Neural cell (in vitro differentiated cells): ENCODE measurements around the gene OSBP2. TPM values are rescaled to one million over a fixed set of nuclear protein-coding genes. Genes with fewer than 3 reads are reported as not detected.
"Not testable (repeated sequence)": the region's sequence is repeated elsewhere in the genome, so short reads cannot be mapped to it uniquely, and the experiment has no call there.

ENCODE experiments used
- H2AFZ ChIP-seq: fragments of 200-600, 300-800 bp; sonication (generic), shearing (Covaris generic); 2 replicates; pipeline ENCODE4 v1.6.0; 2014; ENCODE audit warnings: low read depth, mild to moderate bottlenecking, antibody characterized with exemption, low read length, moderate library complexity
- H3F3A ChIP-seq: fragments of 200-600 bp; shearing (Covaris generic); 2 replicates; pipeline ENCODE4 v1.6.1; 2016; ENCODE audit warnings: mild to moderate bottlenecking, moderate library complexity, mixed read lengths, antibody characterized with exemption, low read length; ENCODE audit not compliant: insufficient read depth, poor library complexity, severe bottlenecking
- H3K27ac ChIP-seq: fragments of 200-600, 300-800 bp; sonication (generic), shearing (Covaris generic); 2 replicates; pipeline ENCODE4 v1.5.1; 2014; ENCODE audit warnings: mild to moderate bottlenecking, low read length, moderate library complexity
- H3K27me3 ChIP-seq: fragments of 300-800, 200-600 bp; sonication (generic), shearing (Covaris generic); 2 replicates; pipeline ENCODE4 v1.6.0; 2014; ENCODE audit warnings: mild to moderate bottlenecking, low read depth, low read length, moderate library complexity; ENCODE audit not compliant: insufficient read depth
- H3K36me3 ChIP-seq: fragments of 300-800, 200-600 bp; sonication (generic), shearing (Covaris generic); 2 replicates; pipeline ENCODE4 v1.5.1; 2014; ENCODE audit warnings: mild to moderate bottlenecking, antibody characterized with exemption, low read length, moderate library complexity; ENCODE audit not compliant: insufficient read depth
- H3K4me2 ChIP-seq: fragments of 300-800, 200-600 bp; sonication (generic), shearing (Covaris generic); 2 replicates; pipeline ENCODE4 v1.6.0; 2014; ENCODE audit warnings: mild to moderate bottlenecking, low read length
- H3K4me3 ChIP-seq: fragments of 300-800, 200-600 bp; sonication (generic), shearing (Covaris generic); 2 replicates; pipeline ENCODE4 v1.5.1; 2014; ENCODE audit warnings: mild to moderate bottlenecking, low read length, moderate library complexity
- H3K79me2 ChIP-seq: fragments of 200-600 bp; shearing (Covaris generic); replicated peaks from 2 replicates; pipeline ENCODE4 v1.6.0; 2014; ENCODE audit warnings: mild to moderate bottlenecking, low read length, moderate library complexity; ENCODE audit not compliant: insufficient read depth
- H3K9ac ChIP-seq: fragments of 300-800, 200-600 bp; sonication (generic), shearing (Covaris generic); 2 replicates; pipeline ENCODE4 v1.6.1; 2016; ENCODE audit warnings: mild to moderate bottlenecking, low read length, mixed read lengths
- H3K9me2 ChIP-seq: fragments of 200-600 bp; shearing (Covaris generic); 2 replicates; pipeline ENCODE4 v1.6.1; 2016; ENCODE audit warnings: mild to moderate bottlenecking, low read length, mixed read lengths; ENCODE audit not compliant: insufficient read depth
- H3K9me3 ChIP-seq: fragments of 200-600, 300-800 bp; sonication (generic), shearing (Covaris generic); 2 replicates; pipeline ENCODE4 v1.6.1; 2016; ENCODE audit warnings: mild to moderate bottlenecking, mixed run types, low read length, moderate library complexity, mixed read lengths
- H4K20me1 ChIP-seq: fragments of 200-600 bp; shearing (Covaris generic); 2 replicates; pipeline ENCODE4 v1.6.1; 2016; ENCODE audit warnings: mild to moderate bottlenecking, mixed run types; ENCODE audit not compliant: insufficient read depth
- EP300 ChIP-seq: fragments of 450-650 bp; conservative IDR thresholded peaks from 2 replicates; pipeline ENCODE4 v1.6.1; 2014; ENCODE audit warnings: antibody characterized with exemption, mild to moderate bottlenecking, moderate library complexity; ENCODE audit not compliant: poor library complexity, severe bottlenecking
- EZH2 ChIP-seq: fragments of 200-600, 300-800 bp; shearing (Covaris generic), sonication (generic); IDR thresholded peaks from 2 replicates; pipeline ENCODE4 v1.6.1; 2014; ENCODE audit warnings: antibody characterized with exemption, low read length, borderline replicate concordance, mild to moderate bottlenecking; ENCODE audit not compliant: insufficient read depth, poor library complexity, severe bottlenecking
- MXI1 ChIP-seq: fragments of 450-650 bp; conservative IDR thresholded peaks from 2 replicates; pipeline ENCODE4 v1.6.1; 2014; ENCODE audit warnings: antibody characterized with exemption, mild to moderate bottlenecking; ENCODE audit not compliant: poor library complexity, severe bottlenecking
- POLR2AphosphoS5 ChIP-seq: IDR thresholded peaks from 2 replicates; pipeline ENCODE4 v1.6.1; 2012
- RAD21 ChIP-seq: fragments of 450-650 bp; conservative IDR thresholded peaks from 2 replicates; pipeline ENCODE4 v1.6.1; 2014; ENCODE audit warnings: antibody characterized with exemption, mild to moderate bottlenecking, moderate library complexity
- SMC3 ChIP-seq: fragments of 450-650 bp; conservative IDR thresholded peaks from 2 replicates; pipeline ENCODE4 v1.6.1; 2014; ENCODE audit warnings: antibody characterized with exemption, mild to moderate bottlenecking, moderate library complexity; ENCODE audit not compliant: poor library complexity
- TAF1 ChIP-seq: IDR thresholded peaks from 2 replicates; pipeline ENCODE4 v1.6.1; 2012; ENCODE audit warnings: low read depth
- polyA plus RNA-seq: library from polyadenylated mRNA; depleted of rRNA; stranded (reverse); fragments of >200 nt; gene quantifications from 2 replicates; pipeline ENCODE4 v1.2.3, GENCODE V29; 2014
- TF ChIP-seq, protein P1 (sequence below): IDR thresholded peaks from 2 replicates; pipeline ENCODE4 v1.6.1; 2012; ENCODE audit warnings: borderline replicate concordance
- TF ChIP-seq, protein P2 (sequence below): fragments of 450-650 bp; IDR thresholded peaks from 2 replicates; pipeline ENCODE4 v1.5.1; 2014; ENCODE audit warnings: antibody characterized with exemption, mild to moderate bottlenecking, moderate library complexity; ENCODE audit not compliant: poor library complexity, severe bottlenecking

OSBP2 gene
- polyA plus RNA-seq, 1 donor from 2014 or later: 8.7 TPM

DNA sequence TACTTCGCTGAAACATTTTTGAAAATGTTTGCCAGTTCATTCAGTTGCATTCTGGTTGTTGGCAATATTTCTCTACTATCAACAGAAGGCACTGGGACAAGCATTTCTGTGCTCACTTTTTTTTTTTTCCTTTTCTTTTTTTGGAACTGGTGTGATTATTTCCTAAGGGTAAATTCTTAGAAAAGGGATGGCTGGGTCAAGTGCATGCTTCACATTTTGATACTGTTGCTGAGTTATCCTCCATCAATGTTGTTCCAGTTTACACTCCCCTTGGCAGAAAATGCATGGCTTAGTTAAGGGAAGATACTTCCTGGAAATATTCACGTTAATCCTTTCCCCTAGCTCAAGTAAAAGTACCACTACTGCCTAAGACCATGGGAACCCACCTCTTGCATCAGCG, 81.8 kb downstream of the OSBP2 start:
- Histone ChIP-seq H3K79me2 (no peaks in the 10 kb centered on the region), H3K9ac (no peak overlapping the region), H3K4me2 (no peak overlapping the region), H3K27me3 (no peaks in the 10 kb centered on the region), H2AFZ (no peak overlapping the region), H3K9me2 (no peaks in the 10 kb centered on the region), H4K20me1 (no peaks in the 10 kb centered on the region), H3F3A (no peaks in the 10 kb centered on the region), H3K4me3 (no peak overlapping the region), H3K36me3 (no peaks in the 10 kb centered on the region), H3K27ac (no peak overlapping the region), H3K9me3 (no peaks in the 10 kb centered on the region)
- TF ChIP-seq EZH2 (no peak), POLR2AphosphoS5 (no peak), SMC3 (no peak), RAD21 (no peak), TAF1 (no peak), EP300 (no peak)
- TF ChIP-seq, protein P1, sequence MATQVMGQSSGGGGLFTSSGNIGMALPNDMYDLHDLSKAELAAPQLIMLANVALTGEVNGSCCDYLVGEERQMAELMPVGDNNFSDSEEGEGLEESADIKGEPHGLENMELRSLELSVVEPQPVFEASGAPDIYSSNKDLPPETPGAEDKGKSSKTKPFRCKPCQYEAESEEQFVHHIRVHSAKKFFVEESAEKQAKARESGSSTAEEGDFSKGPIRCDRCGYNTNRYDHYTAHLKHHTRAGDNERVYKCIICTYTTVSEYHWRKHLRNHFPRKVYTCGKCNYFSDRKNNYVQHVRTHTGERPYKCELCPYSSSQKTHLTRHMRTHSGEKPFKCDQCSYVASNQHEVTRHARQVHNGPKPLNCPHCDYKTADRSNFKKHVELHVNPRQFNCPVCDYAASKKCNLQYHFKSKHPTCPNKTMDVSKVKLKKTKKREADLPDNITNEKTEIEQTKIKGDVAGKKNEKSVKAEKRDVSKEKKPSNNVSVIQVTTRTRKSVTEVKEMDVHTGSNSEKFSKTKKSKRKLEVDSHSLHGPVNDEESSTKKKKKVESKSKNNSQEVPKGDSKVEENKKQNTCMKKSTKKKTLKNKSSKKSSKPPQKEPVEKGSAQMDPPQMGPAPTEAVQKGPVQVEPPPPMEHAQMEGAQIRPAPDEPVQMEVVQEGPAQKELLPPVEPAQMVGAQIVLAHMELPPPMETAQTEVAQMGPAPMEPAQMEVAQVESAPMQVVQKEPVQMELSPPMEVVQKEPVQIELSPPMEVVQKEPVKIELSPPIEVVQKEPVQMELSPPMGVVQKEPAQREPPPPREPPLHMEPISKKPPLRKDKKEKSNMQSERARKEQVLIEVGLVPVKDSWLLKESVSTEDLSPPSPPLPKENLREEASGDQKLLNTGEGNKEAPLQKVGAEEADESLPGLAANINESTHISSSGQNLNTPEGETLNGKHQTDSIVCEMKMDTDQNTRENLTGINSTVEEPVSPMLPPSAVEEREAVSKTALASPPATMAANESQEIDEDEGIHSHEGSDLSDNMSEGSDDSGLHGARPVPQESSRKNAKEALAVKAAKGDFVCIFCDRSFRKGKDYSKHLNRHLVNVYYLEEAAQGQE: no peak
- TF ChIP-seq, protein P2, sequence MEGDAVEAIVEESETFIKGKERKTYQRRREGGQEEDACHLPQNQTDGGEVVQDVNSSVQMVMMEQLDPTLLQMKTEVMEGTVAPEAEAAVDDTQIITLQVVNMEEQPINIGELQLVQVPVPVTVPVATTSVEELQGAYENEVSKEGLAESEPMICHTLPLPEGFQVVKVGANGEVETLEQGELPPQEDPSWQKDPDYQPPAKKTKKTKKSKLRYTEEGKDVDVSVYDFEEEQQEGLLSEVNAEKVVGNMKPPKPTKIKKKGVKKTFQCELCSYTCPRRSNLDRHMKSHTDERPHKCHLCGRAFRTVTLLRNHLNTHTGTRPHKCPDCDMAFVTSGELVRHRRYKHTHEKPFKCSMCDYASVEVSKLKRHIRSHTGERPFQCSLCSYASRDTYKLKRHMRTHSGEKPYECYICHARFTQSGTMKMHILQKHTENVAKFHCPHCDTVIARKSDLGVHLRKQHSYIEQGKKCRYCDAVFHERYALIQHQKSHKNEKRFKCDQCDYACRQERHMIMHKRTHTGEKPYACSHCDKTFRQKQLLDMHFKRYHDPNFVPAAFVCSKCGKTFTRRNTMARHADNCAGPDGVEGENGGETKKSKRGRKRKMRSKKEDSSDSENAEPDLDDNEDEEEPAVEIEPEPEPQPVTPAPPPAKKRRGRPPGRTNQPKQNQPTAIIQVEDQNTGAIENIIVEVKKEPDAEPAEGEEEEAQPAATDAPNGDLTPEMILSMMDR: no peak

DNA sequence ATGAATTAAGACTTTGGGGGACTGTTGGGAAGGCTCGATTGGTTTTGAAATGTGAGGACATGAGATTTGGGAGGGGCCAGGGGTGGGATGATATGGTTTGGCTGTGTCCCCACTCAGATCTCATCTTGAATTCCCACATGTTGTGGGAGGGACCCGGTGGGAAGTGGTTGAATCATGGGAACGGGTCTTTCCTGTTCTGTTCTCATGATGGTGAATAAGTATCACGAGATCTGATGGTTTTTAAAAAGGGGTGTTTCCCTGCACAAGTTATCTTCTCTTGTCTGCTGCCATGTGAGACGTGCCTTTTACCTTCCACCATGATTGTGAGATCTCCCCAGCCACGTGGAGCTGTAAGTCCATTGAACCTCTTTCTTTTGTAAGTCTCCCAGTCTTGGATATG, 82.5 kb downstream of the OSBP2 start:
- not testable (repeated sequence) for H3K9me2 ChIP-seq, H3K36me3 ChIP-seq, H4K20me1 ChIP-seq, H3K4me3 ChIP-seq, H3K79me2 ChIP-seq, H3K27ac ChIP-seq, H3K27me3 ChIP-seq, H3F3A ChIP-seq, H3K9me3 ChIP-seq, H3K9ac ChIP-seq, H2AFZ ChIP-seq, H3K4me2 ChIP-seq

DNA sequence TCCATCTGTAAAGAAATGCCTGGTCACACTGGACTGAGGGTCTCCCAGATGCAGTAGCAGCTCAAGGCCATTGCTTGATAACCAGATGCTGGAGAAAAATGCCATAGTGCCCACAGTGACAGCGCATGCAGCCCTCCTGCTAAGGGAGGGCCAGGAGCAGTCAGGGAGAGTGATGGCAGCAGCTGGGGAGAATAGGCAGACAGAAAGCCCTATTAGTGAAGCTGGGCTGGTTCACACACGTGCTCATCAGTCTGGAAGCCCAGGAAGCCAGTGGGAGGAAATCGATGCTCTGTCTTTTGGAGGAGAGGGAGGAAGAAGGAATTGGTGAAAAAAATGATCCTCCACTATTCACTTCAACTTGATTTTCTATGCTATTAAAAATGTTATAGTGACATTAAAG, 82.9 kb downstream of the OSBP2 start:
- no peak overlapping the region for H3K4me3 ChIP-seq
- H3K36me3 ChIP-seq: no peaks in the 10 kb centered on the region
- H3K9me3 ChIP-seq: no peaks in the 10 kb centered on the region
- no peak overlapping the region for H3K9ac ChIP-seq
- H2AFZ ChIP-seq: no peak overlapping the region
- H3K79me2 ChIP-seq: no peaks in the 10 kb centered on the region
- H4K20me1 ChIP-seq: no peaks in the 10 kb centered on the region
- no peaks in the 10 kb centered on the region for H3K27me3 ChIP-seq
- TF ChIP-seq, protein P2: no peak
- no peak for TF ChIP-seq RAD21
- no peak for TF ChIP-seq MXI1
- TF ChIP-seq EZH2: no peak
- TF ChIP-seq, protein P1: no peak
- TF ChIP-seq SMC3: no peak
- no peak for TF ChIP-seq TAF1
- TF ChIP-seq EP300: no peak
- TF ChIP-seq POLR2AphosphoS5: no peak
- H3K4me2 ChIP-seq: no peak overlapping the region
- H3K9me2 ChIP-seq: no peaks in the 10 kb centered on the region
- H3F3A ChIP-seq: no peaks in the 10 kb centered on the region
- no peak overlapping the region for H3K27ac ChIP-seq
